B cell (primary cell): ENCODE measurements around the gene PCDHA6. TPM values are rescaled to one million over a fixed set of nuclear protein-coding genes. Genes with fewer than 3 reads are reported as not detected.
"Not testable (repeated sequence)": the region's sequence is repeated elsewhere in the genome, so short reads cannot be mapped to it uniquely, and the experiment has no call there.

Experiments used
- ATAC-seq: fragments of 200-7000 bp; cut with Tn5 transposase; one replicate; pipeline ENCODE4 v1.10.0; 2021; ENCODE audit warnings: low read depth, mild to moderate bottlenecking, moderate number of reproducible peaks, moderate library complexity
- CTCF ChIA-PET: fragments of 350-600 bp; sonication (Branson Sonifier 250); formaldehyde crosslinking; loops from one replicate; lab custom pipeline; 2021; ENCODE audit warnings: antibody characterized with exemption, inconsistent platforms; lab: Charles Lee
- POLR2A ChIA-PET: fragments of 350-600 bp; sonication (Branson Sonifier 250); formaldehyde crosslinking; loops from one replicate; lab custom pipeline; 2021; ENCODE audit warnings: antibody characterized with exemption; lab: Charles Lee
- DNase-seq: peaks from one replicate; pipeline ENCODE4 v3.0.0; 2013
- H2AFZ ChIP-seq: 2 replicates; pipeline ENCODE4 v1.6.1; 2012; ENCODE audit warnings: mild to moderate bottlenecking, low read depth, low read length; ENCODE audit not compliant: insufficient read depth, poor library complexity, severe bottlenecking
- H3K27ac ChIP-seq, 2 donors: 1 replicate in 1 of 2; 2 replicates in 1 of 2; pipeline ENCODE4 v1.5.1; 2012 to 2013; ENCODE audit warnings: low read length in 2 of 2, mild to moderate bottlenecking in 2 of 2, moderate library complexity in 1 of 2
- H3K27me3 ChIP-seq, 4 experiments: fragments of 200-600 bp in 1 of 4; sonication (generic) in 1 of 4; replicated peaks in 1 of 4; 1 replicate in 2 of 4; 2 replicates in 2 of 4; pipeline versions ENCODE4 v1.6.1 to v1.7.0; 2013 to 2016; ENCODE audit warnings: low read length in 3 of 4, mild to moderate bottlenecking in 2 of 4, mixed read lengths in 1 of 4, moderate library complexity in 1 of 4; ENCODE audit not compliant: insufficient read depth in 4 of 4, control insufficient read depth in 3 of 4; ENCODE audit errors: control extremely low read depth in 1 of 4
- H3K36me3 ChIP-seq, 2 experiments: replicated peaks in 1 of 2; 1 replicate in 1 of 2; 2 replicates in 1 of 2; pipeline versions ENCODE4 v1.6.1 to v1.7.1; 2013; ENCODE audit warnings: low read length in 1 of 2; ENCODE audit not compliant: insufficient read depth in 2 of 2, control insufficient read depth in 1 of 2; ENCODE audit errors: control extremely low read depth in 1 of 2, extremely low read depth in 1 of 2
- H3K4me1 ChIP-seq, 2 donors: fragments of 200-600 bp in 1 of 2; sonication (generic) in 1 of 2; 1 replicate in 1 of 2; 2 replicates in 1 of 2; pipeline versions ENCODE4 v1.5.1 to v1.6.1; 2013 to 2017; ENCODE audit warnings: low read length in 2 of 2; ENCODE audit not compliant: control insufficient read depth in 2 of 2, insufficient read depth in 2 of 2
- H3K4me2 ChIP-seq: replicated peaks from 2 replicates; pipeline ENCODE3; 2012; ENCODE audit warnings: mild to moderate bottlenecking, low read depth, low read length; ENCODE audit not compliant: poor library complexity, severe bottlenecking
- H3K4me3 ChIP-seq, 5 experiments: fragments of 200-600 bp in 1 of 5; sonication (generic) in 1 of 5; 1 replicate in 3 of 5; 2 replicates in 2 of 5; pipeline versions ENCODE4 v1.5.1 to v1.7.0; 2011 to 2016; ENCODE audit warnings: low read length in 4 of 5, mild to moderate bottlenecking in 4 of 5, low read depth in 2 of 5, control low read depth in 1 of 5, moderate library complexity in 1 of 5; ENCODE audit not compliant: insufficient read depth in 1 of 5; ENCODE audit errors: control extremely low read depth in 1 of 5, extremely low read depth in 1 of 5
- H3K79me2 ChIP-seq: fragments of 200-600 bp; sonication (generic); one replicate; pipeline ENCODE4 v1.6.0; 2016; ENCODE audit warnings: low read length; ENCODE audit not compliant: control insufficient read depth, insufficient read depth
- H3K9ac ChIP-seq: fragments of 200-600 bp; sonication (generic); 2 replicates; pipeline ENCODE4 v1.6.1; 2017; ENCODE audit warnings: mild to moderate bottlenecking, low read length, moderate library complexity
- H3K9me3 ChIP-seq, 3 donors: one replicate each; pipeline versions ENCODE4 v1.6.1 to v1.7.1; 2013; ENCODE audit warnings: low read length in 2 of 3; ENCODE audit not compliant: control insufficient read depth in 2 of 3, insufficient read depth in 1 of 3; ENCODE audit errors: control extremely low read depth in 1 of 3
- H4K20me1 ChIP-seq: 2 replicates; pipeline ENCODE4 v1.6.0; 2012; ENCODE audit warnings: mild to moderate bottlenecking, low read length; ENCODE audit not compliant: insufficient read depth, control insufficient read depth, poor library complexity, severe bottlenecking
- H3K27ac Mint-ChIP-seq: one replicate; pipeline ENCODE4 v1.8.0; 2021; ENCODE audit warnings: mixed read lengths
- H3K27me3 Mint-ChIP-seq: one replicate; pipeline ENCODE4 v1.8.0; 2021; ENCODE audit warnings: mixed read lengths
- H3K4me1 Mint-ChIP-seq: one replicate; pipeline ENCODE4 v1.8.0; 2021; ENCODE audit warnings: mixed read lengths
- H3K4me3 Mint-ChIP-seq: one replicate; pipeline ENCODE4 v1.8.0; 2021; ENCODE audit warnings: mixed read lengths
- H3K9me3 Mint-ChIP-seq: one replicate; pipeline ENCODE4 v1.8.0; 2022; ENCODE audit warnings: mixed read lengths; ENCODE audit not compliant: insufficient read depth
- CTCF ChIP-seq: fragments of 200-600 bp; IDR thresholded peaks from one replicate; pipeline ENCODE4 v1.8.0; 2022; ENCODE audit warnings: antibody characterized with exemption, mild to moderate bottlenecking
- EZH2 ChIP-seq: IDR thresholded peaks from 2 replicates; pipeline ENCODE4 v1.6.1; 2012; ENCODE audit warnings: borderline replicate concordance, low read depth, mild to moderate bottlenecking, moderate library complexity, low read length; ENCODE audit not compliant: insufficient read depth, poor library complexity, severe bottlenecking
- whole genome bisulfite sequencing: methylation state at CpG from one replicate; pipeline ENCODE4 v1.1.5; 2013; ENCODE audit warnings: missing lambda C conversion rate; ENCODE audit not compliant: insufficient coverage; 5-methylcytosine and 5-hydroxymethylcytosine counted together
- intact Hi-C: fragments of 100-400 bp; cut with micrococcal nuclease; formaldehyde crosslinking; loops from one replicate; pipeline ENCODE4 v1.10.0; 2022
- polyA plus RNA-seq: library from polyadenylated mRNA; depleted of rRNA; stranded (reverse); fragments of >200 nt; gene quantifications from 2 replicates; pipeline ENCODE4 v1.2.3, GENCODE V29; 2012
- total RNA-seq, 2 donors: library from RNA; stranded (reverse); fragments of 120-200 nt in 1 of 2; gene quantifications; 1 replicate in 1 of 2; 2 replicates in 1 of 2; pipeline versions ENCODE4 v1.2.3 to v1.2.4, GENCODE V29; 2013 to 2022

PCDHA6 gene
- total and polyA plus RNA-seq, 2 donors (not counting 1 experiment from before 2014, with no cell fraction given) = not detected

- H3K79me2 ChIP-seq, H3K4me2 ChIP-seq, H3K4me3 ChIP-seq, H3K4me3 Mint-ChIP-seq, ATAC-seq, H3K27ac ChIP-seq, intact Hi-C loops, POLR2A ChIA-PET, CTCF ChIA-PET, H2AFZ ChIP-seq, DNase-seq, H3K27me3 Mint-ChIP-seq, H3K36me3 ChIP-seq, H3K4me1 Mint-ChIP-seq, H3K4me1 ChIP-seq, H3K9me3 Mint-ChIP-seq, H4K20me1 ChIP-seq, H3K9ac ChIP-seq, H3K27ac Mint-ChIP-seq: not testable (repeated sequence)
- 57% methylated on average over 101 of the region's 101 CpGs for WGBS
- Histone ChIP-seq H3K27me3 (peaks cover 0 to 12% (median 3%) of the 10 kb centered on the region in 4 experiments), H3K9me3 (peaks cover 2 to 23% (median 10%) of the 10 kb centered on the region in 3 donors)
Observed at GRCh38 chr5:140849831-140850634, 22.3 kb downstream of the PCDHA6 start.

DNA sequence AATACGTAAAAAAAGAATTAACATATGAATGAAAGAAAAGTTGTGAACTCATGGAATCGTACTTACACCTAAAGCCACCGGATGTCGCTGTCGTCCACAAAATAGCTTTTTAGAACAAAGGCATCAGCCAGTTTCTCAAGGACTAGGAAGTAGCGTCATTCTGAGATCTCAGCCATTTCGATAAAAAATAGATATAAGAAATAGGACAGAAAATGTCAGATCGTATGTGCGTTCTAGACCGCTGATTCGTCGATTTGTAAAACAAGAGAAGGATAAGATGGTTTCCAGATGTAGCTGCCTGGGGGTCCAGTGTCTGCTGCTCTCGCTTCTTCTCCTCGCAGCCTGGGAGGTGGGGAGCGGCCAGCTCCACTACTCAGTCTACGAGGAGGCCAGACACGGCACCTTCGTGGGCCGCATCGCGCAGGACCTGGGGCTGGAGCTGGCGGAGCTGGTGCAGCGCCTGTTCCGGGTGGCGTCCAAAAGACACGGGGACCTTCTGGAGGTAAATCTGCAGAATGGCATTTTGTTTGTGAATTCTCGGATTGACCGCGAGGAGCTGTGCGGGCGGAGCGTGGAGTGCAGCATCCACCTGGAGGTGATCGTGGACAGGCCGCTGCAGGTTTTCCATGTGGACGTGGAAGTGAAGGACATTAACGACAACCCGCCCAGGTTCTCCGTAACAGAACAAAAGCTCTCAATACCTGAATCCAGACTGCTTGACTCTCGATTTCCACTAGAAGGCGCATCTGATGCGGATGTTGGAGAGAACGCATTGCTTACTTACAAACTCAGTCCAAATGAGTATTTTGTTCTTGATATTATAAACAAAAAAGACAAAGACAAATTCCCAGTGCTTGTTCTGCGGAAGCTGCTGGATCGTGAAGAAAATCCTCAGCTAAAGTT lies 28.3 kb downstream of the PCDHA6 start, which contains the start of gene PCDHA10:
Gene PCDHA10 (plus strand): TSS at position 126 of the 903 bp plus-strand sequence. CDS start 152 bp downstream, at position 278.
- Histone ChIP-seq H2AFZ (no peak within 1 kb of the TSS), H3K4me2 (no peak within 1 kb of the TSS), H3K9me3 (peaks cover 1 to 25% (median 9%) of the 10 kb centered on the region in 3 donors), H3K79me2 (no peaks in the 10 kb centered on the region), H3K4me1 (no peaks in the 10 kb centered on the region), H3K4me3 (no peak within 1 kb of the TSS), H3K9ac (no peak within 1 kb of the TSS), H4K20me1 (no peaks in the 10 kb centered on the region), H3K27me3 (peaks cover 0 to 12% (median 5%) of the 10 kb centered on the region in 4 experiments), H3K27ac (no peak within 1 kb of the TSS), H3K36me3 (no peaks in the 10 kb centered on the region)
- CTCF ChIA-PET = no interaction called here
- DNase-seq (no peak), ATAC-seq (no peak)
- POLR2A ChIA-PET = no interaction called here
- Mint-ChIP-seq H3K4me3 (no peak within 1 kb of the TSS), H3K27ac (no peak within 1 kb of the TSS), H3K9me3 (no peaks in the 10 kb centered on the region), H3K27me3 (peaks cover 2% of the 10 kb centered on the region), H3K4me1 (no peaks in the 10 kb centered on the region)
- TF ChIP-seq EZH2 (no peak), CTCF (no peak)
- intact Hi-C loops = no loop called here
- 45% methylated on average over 25 of the region's 44 CpGs for WGBS
